Measurements from ENCODE around the gene AMMECR1.

The AMMECR1 gene

GRCh38 chrX:110302975-110303374 lies 14.9 kb downstream of the AMMECR1 start:
- H3K79me2 ChIP-seq (ENCODE audit: low read length): peaks cover 87% of the 10 kb centered on the region
- no peaks in the 10 kb centered on the region for H3K36me3 ChIP-seq (replicated peaks; ENCODE audit: insufficient read depth, low read length)
- H3K9me2 ChIP-seq (replicated peaks; ENCODE audit: insufficient read depth, low read length): no peaks in the 10 kb centered on the region
- H4K20me1 ChIP-seq (ENCODE audit: insufficient read depth, low read length): no peaks in the 10 kb centered on the region
- H3K4me1 ChIP-seq (ENCODE audit: low read length): peaks cover 4% of the 10 kb centered on the region; the same call in 1 of the 2 replicates
- TF ChIP-seq CTCF (IDR thresholded peaks at IDR 0.05; ENCODE audit: low read length): no peak
- TF ChIP-seq EZH2phosphoT487 (IDR thresholded peaks at IDR 0.05; ENCODE audit: low read length): no peak
- no peak for TF ChIP-seq EZH2 (optimal IDR thresholded peaks at IDR 0.05; ENCODE audit: low read depth, low read length)
- no peaks in the 10 kb centered on the region for H3F3A ChIP-seq (ENCODE audit: insufficient read depth, low read length)
- H3K9ac ChIP-seq (ENCODE audit: low read length): no peak overlapping the region
- no peak for DNase-seq
- no peaks in the 10 kb centered on the region for H3K9me3 ChIP-seq (replicated peaks; ENCODE audit: insufficient read depth, low read length)
- H3K27me3 ChIP-seq (replicated peaks; ENCODE audit: insufficient read depth, low read length): no peaks in the 10 kb centered on the region
- H3K27ac ChIP-seq (ENCODE audit: low read length): no peak overlapping the region
- no peak overlapping the region for H3K4me2 ChIP-seq (ENCODE audit: low read depth, low read length)
- no peak overlapping the region for H2AFZ ChIP-seq (ENCODE audit: low read length)
- no peak overlapping the region for H3K4me3 ChIP-seq (ENCODE audit: low read length)

- DNase-seq: no peak
- H2AFZ ChIP-seq (ENCODE audit: low read length): no peak overlapping the region
- H3K36me3 ChIP-seq (replicated peaks; ENCODE audit: insufficient read depth, low read length): no peaks in the 10 kb centered on the region
- no peaks in the 10 kb centered on the region for H3K9me2 ChIP-seq (replicated peaks; ENCODE audit: insufficient read depth, low read length)
- H4K20me1 ChIP-seq (ENCODE audit: insufficient read depth, low read length): no peaks in the 10 kb centered on the region
- peaks cover 85% of the 10 kb centered on the region for H3K79me2 ChIP-seq (ENCODE audit: low read length)
- H3K27ac ChIP-seq (ENCODE audit: low read length): no peak overlapping the region
- no peak overlapping the region for H3K4me2 ChIP-seq (ENCODE audit: low read depth, low read length)
- H3K4me3 ChIP-seq (ENCODE audit: low read length): no peak overlapping the region
- no peaks in the 10 kb centered on the region for H3K27me3 ChIP-seq (replicated peaks; ENCODE audit: insufficient read depth, low read length)
- peaks cover 4% of the 10 kb centered on the region; the same call in 1 of the 2 replicates for H3K4me1 ChIP-seq (ENCODE audit: low read length)
- no peak overlapping the region for H3K9ac ChIP-seq (ENCODE audit: low read length)
- no peaks in the 10 kb centered on the region for H3K9me3 ChIP-seq (replicated peaks; ENCODE audit: insufficient read depth, low read length)
- H3F3A ChIP-seq (ENCODE audit: insufficient read depth, low read length): no peaks in the 10 kb centered on the region
- TF ChIP-seq EZH2 (optimal IDR thresholded peaks at IDR 0.05; ENCODE audit: low read depth, low read length) (no peak), EZH2phosphoT487 (IDR thresholded peaks at IDR 0.05; ENCODE audit: low read length) (no peak)
Observed at GRCh38 chrX:110301194-110301593, 16.7 kb downstream of the AMMECR1 start.

GRCh38 chrX:110294087-110294486 lies 23.8 kb downstream of the AMMECR1 start:
- Histone ChIP-seq H3K9me2 (replicated peaks; ENCODE audit: insufficient read depth, low read length) (no peaks in the 10 kb centered on the region), H2AFZ (ENCODE audit: low read length) (no peak overlapping the region), H3K9me3 (replicated peaks; ENCODE audit: insufficient read depth, low read length) (no peaks in the 10 kb centered on the region), H3K4me3 (ENCODE audit: low read length) (no peak overlapping the region), H3K27ac (ENCODE audit: low read length) (no peak overlapping the region), H3K36me3 (replicated peaks; ENCODE audit: insufficient read depth, low read length) (no peaks in the 10 kb centered on the region), H3K27me3 (replicated peaks; ENCODE audit: insufficient read depth, low read length) (no peaks in the 10 kb centered on the region), H3F3A (ENCODE audit: insufficient read depth, low read length) (no peaks in the 10 kb centered on the region), H4K20me1 (ENCODE audit: insufficient read depth, low read length) (no peaks in the 10 kb centered on the region), H3K4me1 (ENCODE audit: low read length) (no peaks in the 10 kb centered on the region), H3K9ac (ENCODE audit: low read length) (no peak overlapping the region), H3K4me2 (ENCODE audit: low read depth, low read length) (no peak overlapping the region), H3K79me2 (ENCODE audit: low read length) (peaks cover 63% of the 10 kb centered on the region)
- TF ChIP-seq EZH2phosphoT487 (IDR thresholded peaks at IDR 0.05; ENCODE audit: low read length): no peak
- TF ChIP-seq CTCF (IDR thresholded peaks at IDR 0.05; ENCODE audit: low read length): no peak
- no peak for TF ChIP-seq EZH2 (optimal IDR thresholded peaks at IDR 0.05; ENCODE audit: low read depth, low read length)
- DNase-seq: no peak

GRCh38 chrX:110293658-110294057 lies 24.2 kb downstream of the AMMECR1 start:
- Histone ChIP-seq H3K79me2 (ENCODE audit: low read length) (peaks cover 65% of the 10 kb centered on the region), H3K4me1 (ENCODE audit: low read length) (no peaks in the 10 kb centered on the region), H3F3A (ENCODE audit: insufficient read depth, low read length) (no peaks in the 10 kb centered on the region), H3K9ac (ENCODE audit: low read length) (no peak overlapping the region), H3K36me3 (replicated peaks; ENCODE audit: insufficient read depth, low read length) (no peaks in the 10 kb centered on the region), H3K4me2 (ENCODE audit: low read depth, low read length) (no peak overlapping the region), H3K9me3 (replicated peaks; ENCODE audit: insufficient read depth, low read length) (no peaks in the 10 kb centered on the region), H3K27ac (ENCODE audit: low read length) (no peak overlapping the region), H3K9me2 (replicated peaks; ENCODE audit: insufficient read depth, low read length) (no peaks in the 10 kb centered on the region), H3K4me3 (ENCODE audit: low read length) (no peak overlapping the region), H4K20me1 (ENCODE audit: insufficient read depth, low read length) (no peaks in the 10 kb centered on the region), H2AFZ (ENCODE audit: low read length) (no peak overlapping the region), H3K27me3 (replicated peaks; ENCODE audit: insufficient read depth, low read length) (no peaks in the 10 kb centered on the region)
- TF ChIP-seq EZH2 (optimal IDR thresholded peaks at IDR 0.05; ENCODE audit: low read depth, low read length): no peak
- no peak for TF ChIP-seq CTCF (IDR thresholded peaks at IDR 0.05; ENCODE audit: low read length)
- TF ChIP-seq EZH2phosphoT487 (IDR thresholded peaks at IDR 0.05; ENCODE audit: low read length): no peak
- no peak for DNase-seq

Measured in MM.1S (cell line).